OCI-LY1 (cell line): ENCODE results near the gene APC.

Experiments used
- H2AFZ ChIP-seq: fragments of 200-600 bp; sonication (generic), shearing (Covaris generic); 2 replicates; pipeline ENCODE4 v1.6.0; 2014; ENCODE audit warnings: antibody characterized with exemption, mild to moderate bottlenecking, low read length
- H3F3A ChIP-seq: fragments of 200-600 bp; sonication (generic), shearing (Covaris generic); 2 replicates; pipeline ENCODE4 v1.6.0; 2014; ENCODE audit warnings: mild to moderate bottlenecking, antibody characterized with exemption, low read length, moderate library complexity; ENCODE audit not compliant: insufficient read depth
- H3K27ac ChIP-seq: fragments of 200-600 bp; sonication (generic); 2 replicates; pipeline ENCODE4 v1.5.1; 2014; ENCODE audit warnings: low read length, mixed run types, mild to moderate bottlenecking, low read depth; ENCODE audit not compliant: poor library complexity, severe bottlenecking
- H3K27me3 ChIP-seq: fragments of 200-600 bp; sonication (generic); 2 replicates; pipeline ENCODE4 v1.6.0; 2014; ENCODE audit warnings: antibody characterized with exemption, mild to moderate bottlenecking, low read length, moderate library complexity; ENCODE audit not compliant: insufficient read depth
- H3K36me3 ChIP-seq: fragments of 200-600 bp; sonication (generic); 2 replicates; pipeline ENCODE4 v1.6.1; 2014; ENCODE audit warnings: mild to moderate bottlenecking, antibody characterized with exemption, low read length, moderate library complexity, mixed read lengths; ENCODE audit not compliant: insufficient read depth
- H3K4me1 ChIP-seq: fragments of 200-600 bp; sonication (generic); 2 replicates; pipeline ENCODE4 v1.5.1; 2014; ENCODE audit warnings: mild to moderate bottlenecking, low read length, moderate library complexity; ENCODE audit not compliant: insufficient read depth, severe bottlenecking
- H3K4me2 ChIP-seq: fragments of 200-600 bp; sonication (generic), shearing (Covaris generic); 2 replicates; pipeline ENCODE4 v1.6.1; 2014; ENCODE audit warnings: low read length
- H3K4me3 ChIP-seq: fragments of 200-600 bp; sonication (generic); 2 replicates; pipeline ENCODE4 v1.5.1; 2014; ENCODE audit warnings: low read length, low read depth, mild to moderate bottlenecking, mixed read lengths; ENCODE audit not compliant: poor library complexity, severe bottlenecking
- H3K79me2 ChIP-seq: fragments of 200-600 bp; shearing (Covaris generic); 2 replicates; pipeline ENCODE4 v1.6.1; 2016; ENCODE audit warnings: mixed run types, low read length, mixed read lengths; ENCODE audit not compliant: insufficient read depth
- H3K9ac ChIP-seq: fragments of 200-600 bp; sonication (generic), shearing (Covaris generic); 2 replicates; pipeline ENCODE4 v1.6.1; 2014; ENCODE audit warnings: mild to moderate bottlenecking, low read length, mixed read lengths
- H3K9me2 ChIP-seq: fragments of 200-600 bp; sonication (generic), shearing (Covaris generic); 2 replicates; pipeline ENCODE4 v1.6.1; 2014; ENCODE audit warnings: low read depth, mild to moderate bottlenecking, low read length, mixed read lengths
- H3K9me3 ChIP-seq: fragments of 200-600 bp; shearing (Covaris generic); 2 replicates; pipeline ENCODE4 v1.6.1; 2014; ENCODE audit warnings: low read length, mixed read lengths
- H4K20me1 ChIP-seq: fragments of 200-600 bp; sonication (generic), shearing (Covaris generic); 2 replicates; pipeline ENCODE4 v1.6.0; 2016; ENCODE audit warnings: mild to moderate bottlenecking, low read length; ENCODE audit not compliant: insufficient read depth
- CTCF ChIP-seq: fragments of 200-600 bp; sonication (generic), shearing (Covaris generic); IDR thresholded peaks from 2 replicates; pipeline ENCODE4 v1.5.1; 2017; ENCODE audit warnings: mild to moderate bottlenecking, antibody characterized with exemption, low read length, moderate library complexity, mixed read lengths
- EZH2 ChIP-seq: fragments of 200-600 bp; sonication (generic), shearing (Covaris generic); IDR thresholded peaks from 2 replicates; pipeline ENCODE4 v1.8.0; 2017; ENCODE audit warnings: borderline replicate concordance, mixed run types, mild to moderate bottlenecking, antibody characterized with exemption, low read length, moderate library complexity, mixed read lengths

APC gene

GRCh38 chr5:112862085-112862484 is 124.4 kb downstream of the APC start:
- Histone ChIP-seq H3K4me2 (peak overlapping the region; percentile 99), H3K9me3 (no peaks in the 10 kb centered on the region), H3K27me3 (no peaks in the 10 kb centered on the region), H3K9me2 (no peaks in the 10 kb centered on the region), H3K27ac (no peak overlapping the region), H3F3A (no peaks in the 10 kb centered on the region), H3K9ac (peak overlapping the region; percentile 80), H2AFZ (no peak overlapping the region), H3K4me1 (peaks cover 27% of the 10 kb centered on the region), H3K4me3 (peak overlapping the region; percentile 76), H3K79me2 (peaks cover 29% of the 10 kb centered on the region), H3K36me3 (peaks cover 49% of the 10 kb centered on the region), H4K20me1 (no peaks in the 10 kb centered on the region)
- TF ChIP-seq CTCF (no peak), EZH2 (no peak)

GRCh38 chr5:112863549-112863948 is 125.9 kb downstream of the APC start:
- H3K4me3 ChIP-seq = no peak overlapping the region
- H3K79me2 ChIP-seq = peaks cover 29% of the 10 kb centered on the region
- H3K4me2 ChIP-seq = no peak overlapping the region; the same call in 1 of the 2 replicates
- no peak overlapping the region for H3K27ac ChIP-seq
- H3K36me3 ChIP-seq = peaks cover 63% of the 10 kb centered on the region
- H2AFZ ChIP-seq = no peak overlapping the region
- no peak overlapping the region for H3K9ac ChIP-seq
- H3K9me3 ChIP-seq = no peaks in the 10 kb centered on the region
- no peak for TF ChIP-seq EZH2
- TF ChIP-seq CTCF = no peak
- no peaks in the 10 kb centered on the region for H4K20me1 ChIP-seq
- H3K27me3 ChIP-seq = no peaks in the 10 kb centered on the region
- H3K9me2 ChIP-seq = no peaks in the 10 kb centered on the region
- H3K4me1 ChIP-seq = peaks cover 27% of the 10 kb centered on the region
- no peaks in the 10 kb centered on the region for H3F3A ChIP-seq

GRCh38 chr5:112865128-112865527 is 127.4 kb downstream of the APC start:
- no peaks in the 10 kb centered on the region for H3K27me3 ChIP-seq
- H3K9ac ChIP-seq = no peak overlapping the region
- no peak overlapping the region for H3K4me3 ChIP-seq
- no peaks in the 10 kb centered on the region for H3F3A ChIP-seq
- no peak overlapping the region for H3K4me2 ChIP-seq
- TF ChIP-seq CTCF = no peak
- no peak for TF ChIP-seq EZH2
- H3K36me3 ChIP-seq = peaks cover 77% of the 10 kb centered on the region
- H3K79me2 ChIP-seq = peaks cover 29% of the 10 kb centered on the region
- no peak overlapping the region for H2AFZ ChIP-seq
- no peak overlapping the region for H3K27ac ChIP-seq
- H3K4me1 ChIP-seq = peaks cover 27% of the 10 kb centered on the region
- H3K9me2 ChIP-seq = no peaks in the 10 kb centered on the region
- H3K9me3 ChIP-seq = no peaks in the 10 kb centered on the region
- no peaks in the 10 kb centered on the region for H4K20me1 ChIP-seq
